ENCODE data around the gene TMEM59. TPM values are rescaled to one million over a fixed set of nuclear protein-coding genes. Genes with fewer than 3 reads are reported as not detected.
"Not testable (repeated sequence)": the region's sequence is repeated elsewhere in the genome, so short reads cannot be mapped to it uniquely, and the experiment has no call there.

The TMEM59 gene
- total RNA-seq, 3 donors from 2014 or later, result 557 to 1,169 (median 749) TPM

DNA sequence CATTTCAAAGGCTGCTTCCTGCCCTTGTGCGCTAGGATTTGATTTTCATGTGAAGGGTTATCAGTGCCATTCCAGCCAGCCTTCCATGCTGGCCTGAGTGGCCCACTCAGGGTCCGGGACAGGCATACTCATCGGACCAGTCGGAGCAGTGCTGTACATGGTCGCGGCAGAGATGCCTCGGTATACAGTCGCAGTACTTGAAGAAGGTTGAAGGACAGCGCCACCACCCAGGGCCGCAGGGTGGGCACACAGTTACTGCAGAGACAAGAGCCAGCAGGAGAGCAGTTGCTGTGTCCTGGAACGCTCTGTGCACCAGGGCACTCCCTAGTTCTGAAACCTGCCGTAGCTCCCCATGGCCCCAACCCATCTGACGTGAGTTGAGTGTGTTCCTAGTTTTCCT is 44.1 kb downstream of the TMEM59 start:
- DNase-seq (no peak), ATAC-seq (no peak)
- TF ChIP-seq, protein P1, sequence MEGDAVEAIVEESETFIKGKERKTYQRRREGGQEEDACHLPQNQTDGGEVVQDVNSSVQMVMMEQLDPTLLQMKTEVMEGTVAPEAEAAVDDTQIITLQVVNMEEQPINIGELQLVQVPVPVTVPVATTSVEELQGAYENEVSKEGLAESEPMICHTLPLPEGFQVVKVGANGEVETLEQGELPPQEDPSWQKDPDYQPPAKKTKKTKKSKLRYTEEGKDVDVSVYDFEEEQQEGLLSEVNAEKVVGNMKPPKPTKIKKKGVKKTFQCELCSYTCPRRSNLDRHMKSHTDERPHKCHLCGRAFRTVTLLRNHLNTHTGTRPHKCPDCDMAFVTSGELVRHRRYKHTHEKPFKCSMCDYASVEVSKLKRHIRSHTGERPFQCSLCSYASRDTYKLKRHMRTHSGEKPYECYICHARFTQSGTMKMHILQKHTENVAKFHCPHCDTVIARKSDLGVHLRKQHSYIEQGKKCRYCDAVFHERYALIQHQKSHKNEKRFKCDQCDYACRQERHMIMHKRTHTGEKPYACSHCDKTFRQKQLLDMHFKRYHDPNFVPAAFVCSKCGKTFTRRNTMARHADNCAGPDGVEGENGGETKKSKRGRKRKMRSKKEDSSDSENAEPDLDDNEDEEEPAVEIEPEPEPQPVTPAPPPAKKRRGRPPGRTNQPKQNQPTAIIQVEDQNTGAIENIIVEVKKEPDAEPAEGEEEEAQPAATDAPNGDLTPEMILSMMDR (IDR thresholded peaks at IDR 0.05), result no peak
- Histone ChIP-seq H3K9me3 (no peaks in the 10 kb centered on the region), H3K4me1 (ENCODE audit: low read depth) (no peaks in the 10 kb centered on the region), H3K4me3 (no peak overlapping the region), H3K36me3 (ENCODE audit: low read depth) (no peaks in the 10 kb centered on the region)
- intact Hi-C loops (cut with DNase I, micrococcal nuclease), result no loop called here

- H3K36me3 ChIP-seq (ENCODE audit: low read depth), result no peaks in the 10 kb centered on the region
- no peak overlapping the region for H3K4me3 ChIP-seq
- TF ChIP-seq, protein P1 (IDR thresholded peaks at IDR 0.05), result no peak
- ATAC-seq (no peak), DNase-seq (no peak)
- intact Hi-C loops (cut with DNase I, micrococcal nuclease), result no loop called here
- no peaks in the 10 kb centered on the region for H3K9me3 ChIP-seq
- H3K4me1 ChIP-seq (ENCODE audit: low read depth), result no peaks in the 10 kb centered on the region
Observed at GRCh38 chr1:54007613-54008012, 45.4 kb downstream of the TMEM59 start.

DNA sequence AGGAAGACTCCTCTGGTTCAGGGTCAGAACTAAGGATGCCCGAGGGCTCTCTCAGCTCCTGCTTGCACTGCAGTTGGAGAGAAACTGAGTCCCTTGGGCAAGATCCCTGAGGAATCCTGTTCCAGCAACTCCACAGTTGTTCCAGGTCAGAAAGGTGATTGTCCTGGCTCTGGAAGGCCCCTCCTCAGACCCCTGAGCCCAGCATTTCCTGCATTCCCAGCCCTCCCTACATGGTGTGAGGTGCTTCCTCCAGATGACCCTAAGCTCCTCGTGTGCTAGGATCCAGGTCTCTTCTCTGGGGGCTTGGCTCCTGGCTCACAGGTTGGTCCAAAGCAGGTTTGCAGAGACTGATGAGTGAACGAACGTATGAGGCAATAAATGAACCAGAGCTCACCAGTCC is 46.5 kb downstream of the TMEM59 start:
- ATAC-seq, result no peak
- Histone ChIP-seq H3K4me1 (ENCODE audit: low read depth) (no peaks in the 10 kb centered on the region), H3K36me3 (ENCODE audit: low read depth) (no peaks in the 10 kb centered on the region), H3K9me3 (no peaks in the 10 kb centered on the region), H3K4me3 (no peak overlapping the region)
- intact Hi-C loops (cut with DNase I, micrococcal nuclease), result no loop called here
- TF ChIP-seq, protein P1 (IDR thresholded peaks at IDR 0.05), result no peak
- DNase-seq, result no peak

DNA sequence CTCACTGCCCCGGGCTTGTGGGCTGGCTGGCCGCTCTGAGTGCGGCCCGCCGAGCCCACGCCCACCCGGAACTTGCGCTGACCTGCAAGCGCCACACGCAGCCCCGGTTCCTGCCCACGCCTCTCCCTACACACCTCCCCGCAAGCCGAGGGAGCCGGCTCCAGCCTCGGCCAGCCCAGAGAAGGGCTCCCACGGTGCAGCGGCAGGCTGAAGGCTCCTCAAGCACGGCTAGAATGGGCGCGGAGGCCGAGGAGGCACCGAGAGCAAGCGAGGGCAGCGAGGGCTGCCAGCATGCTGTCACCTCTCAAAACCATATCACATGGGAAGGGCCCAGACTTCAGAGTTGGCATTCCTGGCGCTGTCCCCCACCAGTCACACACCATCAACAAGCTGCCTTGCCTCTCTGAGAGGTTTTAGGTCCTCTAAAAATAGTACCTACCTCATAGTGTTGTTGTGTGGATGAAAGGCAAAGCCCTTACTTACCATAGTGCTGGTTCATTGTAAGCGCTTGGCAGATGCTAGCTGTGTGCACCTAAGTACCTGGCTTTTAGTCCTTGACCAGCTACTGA is 48.4 kb downstream of the TMEM59 start:
- H3K4me3 ChIP-seq, result no peak overlapping the region
- ATAC-seq (no peak), DNase-seq (no peak)
- TF ChIP-seq, protein P1 (IDR thresholded peaks at IDR 0.05), result no peak
- H3K9me3 ChIP-seq, result no peaks in the 10 kb centered on the region
- no peaks in the 10 kb centered on the region for H3K36me3 ChIP-seq (ENCODE audit: low read depth)
- intact Hi-C loops (cut with DNase I, micrococcal nuclease), result no loop called here
- H3K4me1 ChIP-seq (ENCODE audit: low read depth), result no peaks in the 10 kb centered on the region

GRCh38 chr1:54003750-54004480 is 49.1 kb downstream of the TMEM59 start:
- DNase-seq; H3K9me3 ChIP-seq; H3K36me3 ChIP-seq (ENCODE audit: low read depth); H3K4me3 ChIP-seq; H3K4me1 ChIP-seq (ENCODE audit: low read depth); intact Hi-C loops (cut with DNase I, micrococcal nuclease); ATAC-seq: not testable (repeated sequence)

DNA sequence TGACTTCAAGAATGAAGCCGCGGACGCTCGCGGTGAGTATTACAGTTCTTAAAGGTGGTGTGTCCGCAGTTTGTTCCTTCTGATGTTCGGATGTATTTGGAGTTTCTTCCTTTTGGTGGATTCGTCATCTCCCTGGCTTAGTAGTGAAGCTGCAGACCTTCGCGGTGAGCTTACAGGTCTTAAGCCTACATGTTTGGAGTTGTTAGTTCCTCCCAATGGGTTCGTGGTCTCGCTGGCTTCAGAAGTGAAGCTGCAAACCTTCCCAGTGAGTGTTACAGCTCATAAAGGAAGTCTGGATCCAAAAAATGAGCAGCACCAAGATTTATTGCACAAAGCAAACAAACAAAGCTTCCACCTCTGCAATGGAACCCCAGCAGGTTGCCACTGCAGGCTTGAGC is 49.8 kb downstream of the TMEM59 start:
- no peak for ATAC-seq
- no peak for DNase-seq
- TF ChIP-seq, protein P1 (IDR thresholded peaks at IDR 0.05), result no peak
- no peaks in the 10 kb centered on the region for H3K9me3 ChIP-seq
- no peaks in the 10 kb centered on the region for H3K4me1 ChIP-seq (ENCODE audit: low read depth)
- intact Hi-C loops (cut with DNase I, micrococcal nuclease), result no loop called here
- H3K36me3 ChIP-seq (ENCODE audit: low read depth), result no peaks in the 10 kb centered on the region
- no peak overlapping the region for H3K4me3 ChIP-seq
